Kasumi-1 (cell line): ENCODE measurements around the gene CES5A.
"Not testable (repeated sequence)": the region's sequence is repeated elsewhere in the genome, so short reads cannot be mapped to it uniquely, and the experiment has no call there.

Experiments used
- DNase-seq, 2 experiments: peaks; one replicate each; lab custom pipeline; 2025; lab: John Stamatoyannopoulos, UW

Gene CES5A, protein sequence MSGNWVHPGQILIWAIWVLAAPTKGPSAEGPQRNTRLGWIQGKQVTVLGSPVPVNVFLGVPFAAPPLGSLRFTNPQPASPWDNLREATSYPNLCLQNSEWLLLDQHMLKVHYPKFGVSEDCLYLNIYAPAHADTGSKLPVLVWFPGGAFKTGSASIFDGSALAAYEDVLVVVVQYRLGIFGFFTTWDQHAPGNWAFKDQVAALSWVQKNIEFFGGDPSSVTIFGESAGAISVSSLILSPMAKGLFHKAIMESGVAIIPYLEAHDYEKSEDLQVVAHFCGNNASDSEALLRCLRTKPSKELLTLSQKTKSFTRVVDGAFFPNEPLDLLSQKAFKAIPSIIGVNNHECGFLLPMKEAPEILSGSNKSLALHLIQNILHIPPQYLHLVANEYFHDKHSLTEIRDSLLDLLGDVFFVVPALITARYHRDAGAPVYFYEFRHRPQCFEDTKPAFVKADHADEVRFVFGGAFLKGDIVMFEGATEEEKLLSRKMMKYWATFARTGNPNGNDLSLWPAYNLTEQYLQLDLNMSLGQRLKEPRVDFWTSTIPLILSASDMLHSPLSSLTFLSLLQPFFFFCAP

DNA sequence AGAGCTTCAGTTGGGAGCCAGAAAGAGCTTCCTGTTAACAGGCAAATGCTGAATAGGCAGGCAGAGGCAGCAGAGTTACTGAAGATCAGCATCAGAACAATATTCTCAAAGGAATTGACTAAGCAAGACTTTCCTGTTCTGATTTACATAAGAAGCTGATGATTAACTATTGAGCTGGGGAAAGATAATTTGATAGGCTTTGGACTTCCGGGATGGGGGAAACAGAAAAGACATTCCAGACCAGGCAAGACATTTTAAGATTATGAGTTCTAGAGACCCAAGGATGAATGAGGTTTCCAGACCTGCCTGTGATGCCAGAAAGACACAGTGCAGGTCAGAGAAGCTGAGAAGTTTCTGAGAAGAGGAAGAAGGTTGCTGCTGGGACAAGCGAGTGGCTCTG lies at the start of gene CES5A:
TSS of gene CES5A (minus strand) at position 101 of the 400 bp plus-strand sequence. CDS start 152 bp downstream, outside the sequence.
- DNase-seq = no peak

DNA sequence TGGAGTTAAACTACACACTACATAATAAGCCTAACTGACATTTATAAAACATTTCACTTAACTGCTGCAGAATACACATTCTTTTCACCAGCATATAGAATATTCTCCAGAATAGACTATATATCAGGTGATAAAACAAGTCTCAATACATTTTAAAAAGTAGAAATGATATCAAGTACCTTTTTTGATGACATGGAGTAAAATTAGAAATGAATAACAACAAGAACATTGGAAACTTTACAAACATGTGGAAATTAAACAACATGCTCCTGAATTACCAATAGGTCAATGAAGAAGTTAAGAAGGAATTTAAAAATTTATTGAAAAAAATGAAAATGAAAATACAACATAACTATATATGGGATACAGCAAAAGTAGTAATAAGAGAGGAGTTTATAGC lies 47.5 kb upstream of the CES5A start:
- DNase-seq = no peak

DNA sequence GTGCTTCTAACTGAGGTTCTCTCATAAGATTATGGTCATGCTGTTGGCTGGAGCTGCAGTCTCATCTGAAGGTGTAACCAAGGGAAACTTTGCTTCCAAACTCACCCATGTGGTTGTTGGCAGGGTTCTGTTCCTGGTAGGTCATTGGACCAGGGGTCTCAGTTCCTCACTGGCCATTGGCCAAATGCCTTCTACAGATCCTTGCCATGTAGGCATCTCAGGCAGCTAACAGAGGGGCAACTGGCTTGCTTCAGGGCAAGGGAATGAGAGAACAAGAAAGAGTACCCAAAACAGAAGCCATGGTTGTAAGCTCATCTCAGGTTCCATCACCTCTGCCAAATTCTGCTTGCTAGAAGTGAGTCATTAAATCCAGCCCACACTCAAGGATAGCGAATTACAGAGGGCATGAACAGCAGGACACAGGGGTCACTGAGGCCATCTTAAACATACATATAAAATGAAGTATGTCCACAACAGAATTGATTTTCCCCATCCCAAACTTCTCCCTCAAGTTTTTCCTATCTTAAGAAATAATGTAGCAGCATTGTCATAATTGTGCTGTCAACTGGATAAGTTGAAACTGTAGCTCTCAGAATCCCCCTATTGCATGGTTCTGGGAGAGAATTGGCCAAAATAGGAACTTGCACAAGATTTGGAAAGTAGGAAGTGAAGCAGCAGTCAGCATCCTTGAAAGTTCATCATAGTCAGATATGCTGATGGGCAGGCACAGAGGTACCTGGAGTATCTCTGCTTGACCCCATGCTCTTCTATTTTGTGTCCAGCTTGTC lies 42.4 kb upstream of the CES5A start:
- DNase-seq = no peak

DNA sequence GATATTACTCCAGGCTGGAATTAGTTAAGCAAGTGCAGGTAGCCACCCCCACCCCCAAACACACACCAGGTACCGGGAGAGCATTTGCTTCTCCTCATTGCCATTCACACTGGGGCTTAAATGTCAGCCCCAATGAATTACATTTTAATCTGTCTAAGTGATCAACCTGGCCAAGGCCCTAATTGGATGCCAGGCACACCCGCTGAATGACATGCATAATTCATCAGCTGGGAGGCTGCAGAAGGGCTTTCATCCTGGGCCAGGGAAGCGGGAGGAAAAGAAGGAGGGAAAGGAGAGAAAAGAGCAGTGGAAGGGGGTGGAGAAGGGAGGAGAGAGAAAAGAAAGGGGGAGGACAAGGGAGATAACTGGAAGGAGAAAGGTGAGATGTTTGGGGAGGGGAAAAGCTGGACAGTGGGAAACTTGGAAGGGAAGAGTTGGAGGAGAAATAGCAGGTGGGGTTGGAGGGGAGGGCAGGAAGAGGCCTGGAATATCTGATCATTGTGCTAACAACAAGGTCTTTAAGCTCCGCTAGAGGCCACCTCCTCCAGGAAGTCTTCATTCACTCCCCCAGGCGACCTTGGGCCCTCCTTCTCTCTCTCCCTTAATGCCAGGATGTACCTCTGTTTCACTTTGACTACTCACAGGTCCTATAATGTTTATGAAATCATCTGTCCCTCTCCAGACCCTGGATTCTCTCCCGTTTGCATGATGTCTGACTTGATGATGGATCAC lies 40.1 kb upstream of the CES5A start:
- no peak for DNase-seq

DNA sequence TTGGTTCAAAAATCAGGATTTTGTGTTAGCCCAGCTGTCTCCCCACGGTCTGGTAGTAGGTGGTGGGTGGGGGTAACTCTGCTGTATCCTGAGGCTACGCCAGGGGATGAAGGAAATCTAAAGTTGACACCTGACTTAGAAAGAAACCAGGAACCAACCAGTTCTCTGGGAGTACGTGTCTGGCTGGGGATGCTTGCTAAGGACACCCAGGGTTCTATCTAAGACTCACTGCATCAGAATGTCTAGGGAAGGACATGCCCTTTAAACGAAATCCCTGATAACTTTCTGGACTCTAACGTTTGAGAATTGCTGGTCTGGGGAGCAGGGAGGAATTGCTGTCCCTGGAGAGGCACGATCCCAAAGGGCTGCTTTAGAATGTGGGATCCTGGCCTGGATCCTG lies 39.2 kb upstream of the CES5A start:
- no peak for DNase-seq

DNA sequence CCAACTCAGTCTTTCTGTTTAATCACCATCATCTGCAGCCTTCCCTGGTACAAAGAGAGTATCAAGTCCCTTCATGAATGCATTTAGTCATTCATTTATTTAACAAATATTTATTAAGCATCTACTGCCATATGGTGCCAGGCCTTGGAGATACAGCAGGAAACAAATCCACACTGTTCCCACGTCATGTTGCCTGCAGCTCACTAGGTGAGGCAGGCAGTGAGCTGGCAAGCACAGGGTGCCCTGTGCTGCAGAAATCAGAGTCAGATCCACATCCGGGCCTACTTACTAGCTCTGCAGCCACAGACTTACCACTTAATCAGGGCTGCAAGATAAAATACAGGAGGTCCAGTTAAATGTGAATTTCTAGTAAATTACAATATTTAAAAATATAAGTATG lies 38.5 kb upstream of the CES5A start:
- DNase-seq = no peak

DNA sequence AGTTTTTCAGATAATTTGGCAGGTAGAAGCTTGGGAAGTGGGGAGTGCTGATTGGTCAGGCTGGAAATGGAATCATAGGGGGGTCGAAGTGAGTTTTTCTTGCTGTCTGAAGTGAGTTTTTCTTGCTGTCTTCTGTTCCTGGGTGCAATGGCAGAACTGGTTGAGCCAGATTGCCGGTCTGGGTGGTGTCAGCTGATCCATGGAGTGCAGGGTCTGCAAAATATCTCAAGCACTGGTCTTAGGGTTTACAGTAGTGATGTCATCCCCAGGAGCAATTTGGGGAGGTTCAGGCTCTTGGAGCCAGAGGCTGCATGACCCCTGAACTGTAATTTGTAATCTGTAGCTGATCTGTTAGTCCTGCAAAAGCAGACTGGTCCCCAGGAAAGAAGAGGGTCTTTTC lies 37.9 kb upstream of the CES5A start:
- DNase-seq = not testable (repeated sequence)

DNA sequence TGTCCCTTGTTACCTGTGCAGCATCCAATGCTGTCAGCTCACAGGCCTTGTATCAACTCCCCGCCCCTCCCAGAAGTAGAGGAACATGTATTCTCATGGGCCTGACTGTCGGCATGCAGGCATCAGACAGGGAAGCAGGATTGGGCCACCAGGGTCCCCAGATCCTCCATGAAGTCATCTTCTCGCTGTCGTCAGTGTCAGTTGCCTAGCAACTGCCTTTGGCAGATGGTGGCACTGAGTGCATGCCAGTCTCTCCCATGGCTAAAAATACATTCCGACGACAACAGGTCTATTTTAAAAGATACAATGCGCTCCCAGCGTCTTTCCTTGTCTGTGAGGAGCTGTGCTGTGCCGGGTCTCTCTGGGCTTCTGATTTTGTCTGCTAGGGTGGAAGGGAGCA lies 36.8 kb upstream of the CES5A start:
- DNase-seq = no peak

DNA sequence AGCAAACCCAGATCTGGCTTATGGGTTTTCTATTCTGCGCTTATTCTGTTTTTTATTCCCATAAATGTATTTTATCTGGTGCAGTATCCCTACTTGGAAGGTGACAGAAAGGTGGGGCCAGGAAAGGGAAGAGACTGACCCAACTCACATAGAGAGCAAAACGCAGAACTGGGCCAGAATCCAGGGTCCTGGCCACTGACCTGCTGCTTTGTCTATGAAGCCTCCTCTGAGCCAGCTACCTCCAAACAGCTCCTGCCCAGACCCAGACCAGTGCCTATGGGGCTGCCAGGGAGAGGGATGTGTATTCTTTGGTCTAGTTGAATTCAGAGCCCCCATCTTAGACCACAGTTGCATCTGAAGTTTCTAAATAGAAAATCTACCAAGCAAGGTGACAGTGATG lies 36.4 kb upstream of the CES5A start:
- DNase-seq = no peak

DNA sequence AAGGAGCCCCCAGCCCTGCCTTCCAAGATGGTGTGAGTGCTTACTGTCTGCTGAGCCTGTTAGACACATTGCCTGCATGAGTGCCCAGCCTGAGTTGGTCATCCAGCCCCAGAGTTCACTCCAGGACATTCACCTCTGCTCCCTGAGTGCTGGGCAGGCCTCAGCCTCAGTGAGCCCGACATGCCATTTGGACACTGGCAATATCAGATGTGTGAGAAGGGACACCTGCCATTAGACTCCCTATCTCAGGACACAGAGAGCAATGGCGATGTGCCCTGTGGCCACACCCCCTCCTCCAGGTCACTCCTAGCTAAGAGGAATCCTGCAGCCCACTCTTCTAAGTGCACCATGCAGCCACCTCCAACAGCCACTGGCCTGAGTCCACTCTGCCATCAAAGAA lies 34.7 kb upstream of the CES5A start:
- DNase-seq = no peak

DNA sequence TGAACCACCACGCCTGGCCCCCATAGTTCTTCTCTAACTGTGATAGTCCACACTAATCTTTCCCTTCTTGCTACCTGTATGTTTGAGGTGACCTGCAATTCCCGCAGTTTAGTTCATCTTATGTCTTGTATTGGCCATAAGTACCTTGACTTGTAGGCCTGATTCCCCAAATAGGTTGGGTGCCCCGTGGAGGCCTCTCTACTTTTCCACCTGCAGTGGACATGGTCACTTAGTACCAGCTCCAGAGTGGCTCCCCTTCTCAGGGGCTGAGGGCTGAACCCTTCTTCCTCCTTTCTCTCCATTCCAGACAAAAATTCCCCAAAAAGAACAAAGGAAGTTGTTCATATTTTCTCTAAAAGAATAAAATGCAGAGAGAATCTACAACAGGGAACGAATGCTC lies 33.5 kb upstream of the CES5A start:
- DNase-seq = no peak

DNA sequence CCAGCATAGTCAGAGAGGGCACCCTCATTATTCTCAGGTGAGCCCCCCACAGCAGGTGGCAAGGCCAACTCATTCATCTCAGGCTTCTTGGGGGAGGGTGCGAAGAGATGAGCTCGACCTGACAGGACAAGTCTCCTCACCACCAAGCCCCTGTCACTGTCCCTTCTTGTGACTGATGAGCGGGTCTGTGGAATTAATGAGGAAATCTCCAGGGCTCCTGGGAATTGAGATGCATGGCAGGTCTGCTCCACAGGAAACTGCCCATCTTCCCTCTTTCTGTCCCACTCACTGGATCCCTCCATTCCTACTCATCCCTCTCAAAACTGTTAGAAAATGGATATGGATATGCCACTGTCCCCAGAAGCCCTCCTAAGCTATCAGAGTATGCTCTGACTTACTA lies 32.5 kb upstream of the CES5A start:
- DNase-seq = no peak

DNA sequence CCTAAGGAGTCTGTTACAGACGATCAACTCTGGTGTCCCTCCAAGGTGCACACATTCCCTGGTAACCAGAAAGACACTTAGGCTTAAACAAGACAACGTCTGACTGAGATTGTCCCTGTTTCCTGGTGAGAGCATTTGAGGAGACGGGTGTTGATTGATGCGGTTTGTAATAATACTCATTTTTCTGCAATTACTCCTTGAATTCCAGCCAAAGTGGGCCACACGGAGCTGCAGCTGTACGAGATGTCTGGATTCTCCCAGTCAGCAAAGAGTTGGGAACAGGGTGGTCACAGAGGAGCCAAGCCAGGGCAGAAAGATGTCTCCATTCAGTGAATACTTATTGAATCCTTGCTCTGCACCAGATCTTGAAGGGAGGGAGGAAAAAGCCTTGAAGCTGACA lies 30.9 kb upstream of the CES5A start:
- no peak for DNase-seq

DNA sequence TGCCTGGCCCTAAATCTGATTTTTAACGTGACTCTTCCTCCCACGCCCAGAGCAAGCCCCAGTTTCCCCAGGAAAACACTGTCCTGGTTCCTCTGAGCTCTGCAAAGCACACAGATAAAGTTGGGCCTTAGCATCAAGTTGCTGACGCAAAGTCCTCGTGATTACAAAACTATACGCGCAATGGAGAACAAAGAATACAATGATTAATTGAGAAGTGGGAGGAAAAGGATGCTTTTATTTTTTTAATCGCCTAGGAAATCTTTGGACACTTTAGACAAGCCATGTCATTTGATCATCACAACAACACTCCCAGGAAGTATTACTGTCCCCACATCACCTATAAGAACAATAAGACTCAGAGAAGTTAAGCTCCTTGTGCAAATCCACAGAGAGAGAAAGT lies 30.5 kb upstream of the CES5A start:
- no peak for DNase-seq

DNA sequence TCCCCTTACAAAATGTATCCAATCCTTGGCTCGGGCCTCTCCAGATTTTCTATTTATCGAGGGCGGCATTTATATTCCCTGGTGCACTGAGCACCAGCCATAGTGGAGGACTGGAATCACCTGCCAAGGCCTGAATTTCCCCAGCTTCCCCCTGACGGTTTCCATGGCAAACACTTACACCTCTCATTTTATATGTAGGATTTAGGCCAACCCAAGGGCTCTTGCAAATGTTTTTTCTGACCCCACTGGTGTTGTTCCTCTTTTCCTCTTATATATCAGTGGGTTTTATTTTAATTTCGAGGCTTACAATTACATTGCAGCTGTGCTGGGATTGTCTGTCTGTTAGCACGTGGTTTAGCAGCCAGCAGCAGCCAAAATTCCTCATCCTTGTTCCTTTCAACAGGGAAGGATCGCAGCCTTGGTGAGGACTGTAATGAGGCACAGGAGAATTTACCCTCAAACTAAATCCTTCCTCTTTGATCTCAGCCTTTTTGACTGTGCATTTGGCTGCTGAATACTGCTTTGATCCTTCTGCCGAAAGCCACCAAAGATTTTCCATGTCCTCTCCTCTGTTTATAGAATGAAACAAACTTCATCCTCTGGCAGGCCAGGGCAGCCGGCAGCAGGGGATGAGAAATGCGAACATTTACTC lies 26.5 kb upstream of the CES5A start:
- DNase-seq = no peak

DNA sequence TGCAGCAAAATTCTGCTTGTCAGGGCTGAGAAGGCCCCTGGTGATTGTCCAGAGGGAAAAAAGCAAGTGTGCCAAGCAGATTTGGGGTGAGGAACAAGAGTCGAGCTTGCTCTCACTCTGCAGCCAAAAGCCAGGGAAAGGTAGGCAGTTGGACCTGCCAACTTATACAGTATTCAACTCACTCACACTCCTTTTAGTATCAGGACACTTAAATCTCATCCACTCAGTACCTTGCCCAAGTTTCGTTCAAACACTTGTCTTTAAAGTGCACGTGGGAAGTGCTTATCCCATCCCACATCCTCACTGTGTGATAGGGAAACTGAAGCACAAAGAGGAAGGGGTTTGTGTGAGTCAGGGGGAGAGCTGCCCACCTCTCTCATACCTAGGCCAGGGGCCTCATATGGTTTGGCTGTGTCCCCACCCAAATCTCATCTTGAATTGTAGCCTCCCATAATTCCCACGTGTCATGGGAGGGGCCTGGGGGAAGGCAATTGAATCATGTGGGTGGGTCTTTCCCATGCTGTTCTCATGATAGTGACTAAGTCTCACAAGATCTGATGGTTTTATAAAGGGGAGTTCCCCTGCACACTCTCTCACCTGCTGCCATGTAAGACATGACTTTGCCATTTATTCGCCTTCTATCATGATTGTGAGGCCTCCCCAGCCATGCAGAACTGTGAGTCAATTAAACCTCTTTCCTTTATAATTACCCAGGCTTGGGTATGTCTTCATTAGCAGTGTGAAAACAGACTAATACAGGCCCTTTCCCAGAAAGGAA lies 25.6 kb upstream of the CES5A start:
- DNase-seq = no peak

DNA sequence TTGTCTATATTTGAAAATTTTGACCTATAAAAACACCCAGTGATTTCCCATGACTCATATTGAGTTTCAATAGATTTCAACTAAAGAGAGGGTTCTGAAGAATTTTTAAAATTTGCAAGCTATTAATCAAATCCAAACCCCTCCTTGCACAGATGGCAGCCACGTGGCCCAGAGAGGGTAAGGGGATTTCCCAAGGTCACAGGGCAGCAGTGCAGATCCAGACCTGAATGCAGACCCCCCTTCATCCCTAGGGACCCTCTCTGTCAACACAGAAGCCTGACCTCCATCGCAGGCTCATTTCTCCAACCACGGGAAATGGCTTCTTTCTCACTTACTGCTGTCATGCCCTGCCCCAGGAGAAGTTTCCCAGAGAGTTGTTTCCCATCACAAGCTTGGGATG lies 24.7 kb upstream of the CES5A start:
- no peak for DNase-seq

DNA sequence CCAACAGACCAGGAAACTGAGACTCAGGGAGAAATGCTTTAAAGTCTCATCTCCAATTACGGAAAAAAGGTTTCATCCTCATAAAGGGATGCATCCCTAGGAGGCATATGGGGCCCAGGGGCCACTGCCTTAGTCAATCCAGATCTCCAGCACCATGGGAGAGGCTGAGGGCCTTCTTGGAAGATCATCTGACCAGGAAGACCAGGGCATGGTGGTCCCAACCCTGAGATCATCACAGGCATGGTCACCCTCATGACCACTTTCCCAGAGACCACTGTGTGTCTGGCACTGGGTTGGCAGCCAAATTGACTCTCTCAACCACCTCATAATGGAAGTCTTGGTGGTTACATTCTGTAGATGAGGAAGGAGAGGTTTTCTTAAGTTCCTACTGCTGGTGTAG lies 23.4 kb upstream of the CES5A start:
- no peak for DNase-seq

DNA sequence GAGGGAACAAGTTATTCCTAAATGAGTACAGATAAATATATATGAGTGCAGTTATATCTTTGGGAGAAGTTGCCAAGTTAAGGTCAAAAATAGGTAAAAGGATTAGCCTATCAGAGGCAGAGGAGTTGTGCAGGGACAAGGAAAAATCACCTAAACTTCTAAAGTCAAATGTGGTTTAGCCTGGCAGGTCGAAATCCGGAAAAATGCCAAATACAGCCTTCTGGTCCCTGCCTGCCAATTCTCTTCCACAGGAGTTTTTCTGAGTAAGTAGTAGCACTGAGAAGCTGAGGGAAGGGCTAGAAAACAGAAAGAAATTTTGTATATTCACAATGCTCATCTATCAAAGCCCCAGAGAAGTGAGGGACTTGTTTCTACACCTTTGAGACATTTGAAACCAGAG lies 17.6 kb upstream of the CES5A start:
- DNase-seq = no peak

DNA sequence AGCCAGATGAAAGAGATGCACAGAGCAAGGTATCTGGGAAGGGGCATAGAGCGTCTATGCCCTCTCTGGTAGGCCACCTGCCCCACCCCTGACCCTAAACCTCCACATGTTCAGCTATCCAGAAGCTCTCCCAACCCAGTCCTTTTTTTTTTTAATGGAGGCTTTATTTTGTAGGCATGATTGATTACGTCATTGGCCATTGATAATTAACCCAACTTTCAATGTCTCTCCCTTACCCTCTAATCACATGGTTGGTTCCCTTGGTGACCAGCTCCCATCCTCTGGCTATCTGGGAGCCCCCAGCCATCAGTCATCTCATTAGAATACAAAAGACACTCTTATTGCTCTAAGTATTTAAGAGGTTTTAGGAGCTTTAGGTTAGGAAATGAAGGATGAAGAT lies 14.3 kb upstream of the CES5A start:
- no peak for DNase-seq

DNA sequence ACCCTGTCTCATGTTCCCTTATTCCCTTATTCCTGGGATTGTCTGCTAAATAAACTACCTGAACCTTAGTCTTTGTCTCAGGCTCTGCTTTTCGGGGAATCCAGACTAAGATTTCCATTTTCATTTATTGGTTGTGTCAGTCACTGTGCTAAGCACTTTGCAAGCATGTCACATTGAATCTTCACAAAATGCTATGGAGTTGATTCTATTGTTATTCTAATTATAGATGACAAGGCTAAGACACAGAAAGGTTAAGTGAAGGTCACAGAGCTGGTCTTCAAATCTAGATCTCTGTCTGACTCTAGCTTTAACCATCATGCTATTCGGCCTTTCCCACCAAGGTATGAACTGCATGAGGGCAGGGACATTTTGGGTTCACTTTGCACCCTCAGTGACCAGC lies 13.4 kb upstream of the CES5A start:
- DNase-seq = no peak
